Colonic mucosa (tissue), 4 donors: Measurements from ENCODE around the gene XBP1. TPM values are rescaled to one million over a fixed set of nuclear protein-coding genes. Genes with fewer than 3 reads are reported as not detected.

Experiments used
- DNase-seq: peaks from one replicate; pipeline ENCODE4 v3.0.0-alpha.2; 2020
- H3K27ac ChIP-seq: fragments of 200-600 bp; one replicate; pipeline ENCODE4 v1.8.0; 2021
- H3K27me3 ChIP-seq: fragments of 200-600 bp; one replicate; pipeline ENCODE4 v1.8.0; 2021
- H3K36me3 ChIP-seq: fragments of 200-600 bp; one replicate; pipeline ENCODE4 v1.8.0; 2021
- H3K4me1 ChIP-seq: fragments of 200-600 bp; one replicate; pipeline ENCODE4 v1.8.0; 2021; ENCODE audit warnings: mild to moderate bottlenecking
- H3K4me3 ChIP-seq: fragments of 200-600 bp; one replicate; pipeline ENCODE4 v1.8.0; 2021
- H3K9ac ChIP-seq, 2 donors: one replicate each; pipeline ENCODE4 v1.7.0; 2013; ENCODE audit warnings: control low read depth in 2 of 2, low read depth in 2 of 2, low read length in 2 of 2
- H3K9me3 ChIP-seq: fragments of 200-600 bp; one replicate; pipeline ENCODE4 v1.8.0; 2021
- CTCF ChIP-seq: fragments of 200-600 bp; IDR thresholded peaks from one replicate; pipeline ENCODE4 v1.8.0; 2022; ENCODE audit warnings: antibody characterized with exemption, mild to moderate bottlenecking
- intact Hi-C: fragments of 100-400 bp; cut with DNase I; formaldehyde crosslinking; loops from one replicate; pipeline ENCODE4 v1.14.1; 2022
- total RNA-seq, 2 donors: library from RNA; stranded (reverse); fragmentation: NEBNext Ultra II Directional in 1 of 2; extraction: Animal tissue kit (Norgen Biotek cat#: 25700) in 1 of 2; gene quantifications; one replicate each; pipeline ENCODE4 v1.2.1, GENCODE V29; 2021
- donor health status: healthy.
- donor health status: DM: no; HTN: no; CAD: no.
- donor health status: DM: no; HTN: no; CAD: no.

XBP1 gene
- total RNA-seq, 2 donors from 2014 or later, result 210 to 251 TPM

- DNase-seq, result no peak
- H3K9me3 ChIP-seq, result no peaks in the 10 kb centered on the region
- intact Hi-C loops, result no loop called here
- TF ChIP-seq CTCF, result no peak
- H3K27ac ChIP-seq, result no peak overlapping the region
- no peaks in the 10 kb centered on the region for H3K36me3 ChIP-seq
- H3K4me3 ChIP-seq, result no peak overlapping the region
- H3K9ac ChIP-seq, result peak overlapping the region in 1 of 2 donors; percentile 28
- H3K27me3 ChIP-seq, result no peaks in the 10 kb centered on the region
- H3K4me1 ChIP-seq, result peaks cover 5% of the 10 kb centered on the region
Measured at GRCh38 chr22:28815729-28816128, 15.4 kb upstream of the XBP1 start.

- H3K9me3 ChIP-seq, result no peaks in the 10 kb centered on the region
- TF ChIP-seq CTCF, result no peak
- peak overlapping the region in 1 of 2 donors; percentile 28 for H3K9ac ChIP-seq
- DNase-seq, result no peak
- intact Hi-C loops, result no loop called here
- H3K27me3 ChIP-seq, result no peaks in the 10 kb centered on the region
- peaks cover 5% of the 10 kb centered on the region for H3K4me1 ChIP-seq
- no peak overlapping the region for H3K27ac ChIP-seq
- H3K36me3 ChIP-seq, result no peaks in the 10 kb centered on the region
- H3K4me3 ChIP-seq, result no peak overlapping the region
Measured at GRCh38 chr22:28815111-28815510, 14.7 kb upstream of the XBP1 start.

GRCh38 chr22:28813772-28814518 is 13.6 kb upstream of the XBP1 start:
- intact Hi-C loops, result no loop called here
- peak overlapping the region; percentile 64 for H3K27ac ChIP-seq
- H3K9me3 ChIP-seq, result no peaks in the 10 kb centered on the region
- DNase-seq, result peak; percentile 75
- peaks cover 5% of the 10 kb centered on the region for H3K4me1 ChIP-seq
- no peaks in the 10 kb centered on the region for H3K27me3 ChIP-seq
- no peak overlapping the region for H3K4me3 ChIP-seq
- no peaks in the 10 kb centered on the region for H3K36me3 ChIP-seq
- TF ChIP-seq CTCF, result no peak
- H3K9ac ChIP-seq, result peak overlapping the region in 1 of 2 donors; percentile 40

DNA sequence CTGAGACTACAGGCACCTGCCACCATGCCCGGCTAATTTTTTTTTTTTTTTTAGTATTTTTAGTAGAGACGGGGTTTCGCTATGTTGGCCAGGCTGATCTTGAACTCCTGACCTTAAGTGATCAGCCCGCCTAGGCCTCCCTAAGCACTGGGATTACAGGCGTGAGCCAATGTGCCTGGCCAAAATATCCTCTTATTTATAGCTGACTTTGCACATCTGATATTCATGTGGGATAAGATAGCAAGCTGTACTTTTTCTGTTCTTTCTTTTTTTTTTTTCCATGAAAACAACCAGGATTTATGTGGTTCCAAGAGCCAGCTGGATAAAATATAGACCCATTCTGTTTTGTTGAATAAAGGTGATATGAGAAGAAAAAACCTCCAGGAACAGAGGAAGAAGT is 12.1 kb upstream of the XBP1 start:
- Histone ChIP-seq H3K36me3 (no peaks in the 10 kb centered on the region), H3K4me3 (no peak overlapping the region), H3K27me3 (no peaks in the 10 kb centered on the region), H3K27ac (peak overlapping the region; percentile 64), H3K9ac (no peak overlapping the region), H3K9me3 (no peaks in the 10 kb centered on the region), H3K4me1 (peaks cover 2% of the 10 kb centered on the region)
- no peak for DNase-seq
- TF ChIP-seq CTCF, result no peak
- intact Hi-C loops, result no loop called here

DNA sequence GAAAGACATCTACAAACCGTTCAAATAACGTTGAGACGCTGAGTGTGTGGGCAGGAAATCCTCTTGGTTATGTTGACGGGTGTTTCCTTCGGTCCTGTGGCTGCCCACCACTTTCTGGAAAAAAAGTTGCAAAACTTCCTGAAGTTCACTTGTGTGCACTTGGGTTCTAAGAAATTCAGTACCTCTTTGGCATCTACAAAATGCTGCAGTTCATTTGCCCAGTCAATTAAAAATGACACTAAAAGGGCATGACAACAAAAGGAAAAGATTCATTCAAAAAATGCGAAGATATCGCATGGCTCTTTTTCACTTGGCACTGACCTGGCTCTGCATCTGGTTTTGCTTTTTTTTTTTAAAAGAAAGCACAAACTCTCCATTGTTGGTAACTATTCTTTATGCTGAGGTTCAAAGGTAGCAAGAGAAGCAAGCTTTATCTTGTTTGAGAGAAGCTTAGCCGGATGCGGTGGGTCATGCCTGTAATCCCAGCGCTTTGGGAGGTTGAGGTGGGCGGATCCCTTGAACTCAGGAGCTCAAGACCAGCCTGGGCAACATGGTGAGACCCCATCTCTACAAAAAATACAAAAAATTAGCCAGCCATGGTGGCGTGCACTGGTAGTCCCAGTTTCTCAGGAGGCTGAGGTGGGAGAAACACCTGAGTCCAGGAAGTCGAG is 10.6 kb upstream of the XBP1 start:
- H3K4me3 ChIP-seq, result no peak overlapping the region
- H3K4me1 ChIP-seq, result no peaks in the 10 kb centered on the region
- H3K36me3 ChIP-seq, result no peaks in the 10 kb centered on the region
- no peak for DNase-seq
- H3K27me3 ChIP-seq, result no peaks in the 10 kb centered on the region
- no peak for TF ChIP-seq CTCF
- H3K9me3 ChIP-seq, result no peaks in the 10 kb centered on the region
- peak overlapping the region; percentile 64 for H3K27ac ChIP-seq
- no peak overlapping the region for H3K9ac ChIP-seq
- intact Hi-C loops, result no loop called here
